Endothelial cell (in vitro differentiated cells): ENCODE measurements around the gene MAP1LC3C. TPM values are rescaled to one million over a fixed set of nuclear protein-coding genes. Genes with fewer than 3 reads are reported as not detected.

Experiments used
- DNase-seq: peaks from one replicate; pipeline ENCODE4 v3.0.0; 2021; ENCODE audit warnings: low spot score
- H3K27ac Mint-ChIP-seq: one replicate; pipeline ENCODE4 v1.8.0; 2021; ENCODE audit warnings: mixed read lengths, inconsistent platforms; ENCODE audit not compliant: unreplicated experiment
- H3K27me3 Mint-ChIP-seq: one replicate; pipeline ENCODE4 v1.8.0; 2021; ENCODE audit warnings: mild to moderate bottlenecking, moderate library complexity, mixed read lengths, inconsistent platforms; ENCODE audit not compliant: unreplicated experiment
- H3K36me3 Mint-ChIP-seq: one replicate; pipeline ENCODE4 v1.8.0; 2021; ENCODE audit warnings: mild to moderate bottlenecking, low read depth, mixed read lengths, inconsistent platforms; ENCODE audit not compliant: unreplicated experiment
- H3K4me1 Mint-ChIP-seq: one replicate; pipeline ENCODE4 v1.8.0; 2021; ENCODE audit warnings: mild to moderate bottlenecking, mixed read lengths, inconsistent platforms; ENCODE audit not compliant: unreplicated experiment
- H3K4me3 Mint-ChIP-seq: one replicate; pipeline ENCODE4 v1.8.0; 2021; ENCODE audit warnings: mild to moderate bottlenecking, mixed read lengths, inconsistent platforms; ENCODE audit not compliant: unreplicated experiment
- H3K9me3 Mint-ChIP-seq: one replicate; pipeline ENCODE4 v1.8.0; 2021; ENCODE audit warnings: mixed read lengths, inconsistent platforms; ENCODE audit not compliant: unreplicated experiment
- CTCF ChIP-seq: fragments of 200-600 bp; sonication (generic); IDR thresholded peaks from one replicate; pipeline ENCODE4 v1.5.0; 2021; ENCODE audit warnings: antibody characterized with exemption; ENCODE audit not compliant: unreplicated experiment
- total RNA-seq: library from RNA; stranded (reverse); fragmentation: NEBNext Ultra II Directional; extraction: Animal tissue kit (Norgen Biotek cat#: 25700); gene quantifications from one replicate; pipeline ENCODE4 v1.2.1, GENCODE V29; 2021; ENCODE audit not compliant: unreplicated experiment

The MAP1LC3C gene
- total RNA-seq, 1 donor from 2014 or later, result 1.7 TPM

GRCh38 chr1:242025681-242026080 lies 26.8 kb upstream of the MAP1LC3C start:
- no peak for DNase-seq
- peaks cover 7% of the 10 kb centered on the region for H3K27me3 Mint-ChIP-seq
- H3K36me3 Mint-ChIP-seq, result no peaks in the 10 kb centered on the region
- no peak overlapping the region for H3K4me3 Mint-ChIP-seq
- H3K27ac Mint-ChIP-seq, result no peak overlapping the region
- H3K4me1 Mint-ChIP-seq, result no peaks in the 10 kb centered on the region
- no peaks in the 10 kb centered on the region for H3K9me3 Mint-ChIP-seq
- TF ChIP-seq CTCF, result no peak

DNA sequence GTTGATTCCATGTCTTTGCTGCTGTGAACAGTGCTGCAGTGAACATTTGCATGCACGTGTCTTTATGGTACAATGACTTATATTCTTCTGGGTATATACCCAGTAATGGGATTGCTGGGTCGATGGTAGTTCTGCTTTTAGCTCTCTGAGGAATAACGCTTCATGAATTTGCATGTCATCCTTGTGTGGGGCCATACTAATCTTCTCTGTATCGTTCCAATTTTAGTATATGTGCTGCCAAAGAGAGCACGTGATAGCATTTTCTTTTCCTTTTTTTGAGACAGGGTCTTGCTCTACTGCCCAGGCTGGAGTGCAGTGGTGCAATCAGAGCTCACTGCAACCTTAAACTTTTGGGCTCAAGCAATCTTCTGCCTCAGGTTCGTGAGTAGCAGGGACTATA lies 24.9 kb upstream of the MAP1LC3C start:
- no peak overlapping the region for H3K27ac Mint-ChIP-seq
- DNase-seq, result no peak
- H3K36me3 Mint-ChIP-seq, result no peaks in the 10 kb centered on the region
- no peaks in the 10 kb centered on the region for H3K9me3 Mint-ChIP-seq
- peaks cover 6% of the 10 kb centered on the region for H3K27me3 Mint-ChIP-seq
- TF ChIP-seq CTCF, result no peak
- no peak overlapping the region for H3K4me3 Mint-ChIP-seq
- H3K4me1 Mint-ChIP-seq, result no peaks in the 10 kb centered on the region

- DNase-seq, result no peak
- H3K27me3 Mint-ChIP-seq, result peaks cover 6% of the 10 kb centered on the region
- H3K36me3 Mint-ChIP-seq, result no peaks in the 10 kb centered on the region
- H3K27ac Mint-ChIP-seq, result no peak overlapping the region
- no peak for TF ChIP-seq CTCF
- no peaks in the 10 kb centered on the region for H3K9me3 Mint-ChIP-seq
- H3K4me3 Mint-ChIP-seq, result no peak overlapping the region
- no peaks in the 10 kb centered on the region for H3K4me1 Mint-ChIP-seq
Measured at GRCh38 chr1:242019018-242019417, 20.1 kb upstream of the MAP1LC3C start.

- no peaks in the 10 kb centered on the region for H3K9me3 Mint-ChIP-seq
- peak; percentile 54 for DNase-seq
- no peaks in the 10 kb centered on the region for H3K4me1 Mint-ChIP-seq
- H3K4me3 Mint-ChIP-seq, result no peak overlapping the region
- no peak overlapping the region for H3K27ac Mint-ChIP-seq
- peaks cover 3% of the 10 kb centered on the region for H3K27me3 Mint-ChIP-seq
- H3K36me3 Mint-ChIP-seq, result no peaks in the 10 kb centered on the region
- peak; percentile 61 for TF ChIP-seq CTCF
Measured at GRCh38 chr1:242017580-242018233, 18.8 kb upstream of the MAP1LC3C start.

GRCh38 chr1:242016479-242016878 lies 17.6 kb upstream of the MAP1LC3C start:
- Mint-ChIP-seq H3K36me3 (no peaks in the 10 kb centered on the region), H3K4me3 (no peak overlapping the region), H3K27ac (no peak overlapping the region), H3K4me1 (no peaks in the 10 kb centered on the region), H3K27me3 (peaks cover 3% of the 10 kb centered on the region), H3K9me3 (no peaks in the 10 kb centered on the region)
- DNase-seq, result no peak
- TF ChIP-seq CTCF, result no peak
